Measurements from ENCODE around the gene ATG5. TPM values are rescaled to one million over a fixed set of nuclear protein-coding genes. Genes with fewer than 3 reads are reported as not detected.
"Not testable (repeated sequence)": the region's sequence is repeated elsewhere in the genome, so short reads cannot be mapped to it uniquely, and the experiment has no call there.

ATG5 gene
- polyA plus RNA-seq, 4 donors: 40.6 to 60.4 (median 50.0) TPM

DNA sequence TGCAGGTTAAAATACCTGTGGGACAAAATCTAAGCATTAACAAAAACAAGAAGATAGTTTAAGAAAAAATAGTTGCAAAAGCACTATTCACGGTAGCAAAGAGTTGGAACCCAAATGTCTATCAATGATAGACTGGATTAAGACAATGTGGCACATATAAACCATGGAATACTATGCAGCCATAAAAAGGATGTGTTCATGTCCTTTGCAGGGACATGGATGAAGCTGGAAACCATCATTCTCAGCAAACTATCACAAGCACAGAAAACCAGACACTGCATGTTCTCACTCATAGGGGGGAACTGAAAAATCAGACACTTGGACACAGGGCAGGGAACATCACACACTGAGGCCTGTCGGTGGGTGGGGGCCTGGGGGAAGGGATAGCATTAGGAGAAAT lies 65.8 kb downstream of the ATG5 start:
- not testable (repeated sequence) for DNase-seq (ENCODE audit: low read depth in 4 of 4, low spot score in 3 of 4)

DNA sequence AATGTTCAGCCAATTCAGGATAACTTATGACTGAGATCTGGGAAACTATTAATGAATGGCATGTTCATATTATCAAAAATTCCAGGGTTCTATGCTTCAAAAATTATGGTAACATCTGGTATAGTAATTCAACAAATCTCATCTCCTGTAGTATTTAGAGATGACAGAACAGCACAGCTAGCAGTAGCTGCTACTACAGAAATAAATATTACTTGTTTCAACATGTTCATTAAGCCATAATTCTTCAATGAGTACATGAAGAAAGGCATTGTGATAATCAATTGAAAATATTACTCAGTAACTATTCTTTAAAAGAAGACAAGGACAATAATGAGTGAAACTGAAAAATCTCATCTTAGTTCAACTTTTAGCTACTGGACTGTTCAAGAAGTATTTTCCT lies 66.8 kb downstream of the ATG5 start:
- DNase-seq (ENCODE audit: low read depth in 4 of 4, low spot score in 3 of 4): no peak

DNA sequence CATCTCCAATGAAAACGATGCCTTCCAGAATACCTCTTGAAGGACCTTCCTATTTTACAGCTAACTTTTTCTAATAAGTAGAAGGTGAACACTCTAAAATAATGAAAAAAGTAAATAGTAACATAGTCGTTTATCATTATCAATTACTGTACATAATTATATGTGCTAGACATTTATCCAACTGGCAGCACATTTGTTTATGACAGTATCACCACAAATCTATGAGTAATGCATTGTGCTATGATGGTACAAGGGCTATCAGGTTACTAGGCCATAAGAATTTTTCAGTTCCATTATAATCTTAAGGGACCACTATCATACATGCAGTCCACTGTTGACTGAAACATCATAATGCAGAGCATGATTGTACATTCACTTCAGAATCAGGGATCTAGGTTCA lies 68.4 kb downstream of the ATG5 start:
- DNase-seq (ENCODE audit: low read depth in 4 of 4, low spot score in 3 of 4): no peak

DNA sequence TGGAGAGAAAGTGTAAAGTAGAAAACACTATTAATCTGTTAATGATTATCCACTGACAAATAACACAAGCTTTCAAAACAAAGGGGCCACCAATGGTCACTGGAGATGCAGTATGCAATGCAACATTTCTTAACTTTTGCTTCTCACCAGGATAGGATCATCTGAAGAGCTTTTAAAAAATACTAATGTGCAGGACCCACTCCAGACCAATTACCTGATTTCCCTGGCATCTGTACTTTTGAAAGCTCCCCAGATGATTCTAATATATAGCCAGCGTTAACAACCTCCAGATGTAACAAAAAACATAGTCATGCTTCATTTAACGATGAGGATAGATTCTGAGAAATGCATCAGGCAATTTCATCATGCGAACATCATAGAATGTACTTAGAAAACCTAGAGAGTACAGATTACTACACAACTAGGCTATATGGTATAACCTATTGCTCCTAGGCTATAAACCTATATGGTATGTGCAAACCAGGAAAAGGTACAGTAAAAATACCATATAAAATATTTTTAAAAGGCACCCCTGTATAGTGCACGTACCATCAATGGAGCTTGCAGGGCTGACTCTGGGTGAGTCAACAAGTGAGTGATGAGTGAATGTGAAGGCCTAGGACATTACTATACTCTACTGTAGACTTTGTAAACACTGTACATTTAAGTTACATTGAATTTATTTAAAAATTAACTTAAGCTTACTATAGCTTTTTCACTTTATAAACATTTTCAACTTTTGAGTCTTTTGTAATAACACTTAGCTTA lies 69.2 kb downstream of the ATG5 start:
- DNase-seq (ENCODE audit: low read depth in 4 of 4, low spot score in 3 of 4): no peak

DNA sequence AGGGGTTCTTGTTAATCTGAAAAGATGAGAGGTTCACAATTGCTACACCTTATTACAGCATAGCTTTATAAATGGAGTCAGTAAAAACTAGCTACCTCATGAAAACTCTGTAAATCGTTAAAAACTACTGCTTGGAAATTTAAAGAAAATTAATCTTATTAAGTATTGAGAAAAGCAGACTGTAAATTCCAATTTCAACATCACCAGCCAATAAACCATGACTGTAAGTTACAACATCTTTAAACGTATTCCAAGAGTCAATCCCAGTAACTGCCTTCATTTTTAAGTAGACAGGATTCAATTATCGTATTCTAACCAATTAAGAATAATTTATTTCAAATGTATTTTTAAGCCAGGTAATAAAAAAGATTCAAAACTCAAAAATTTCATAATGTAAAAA lies 70.3 kb downstream of the ATG5 start:
- no peak for DNase-seq (ENCODE audit: low read depth in 4 of 4, low spot score in 3 of 4)

DNA sequence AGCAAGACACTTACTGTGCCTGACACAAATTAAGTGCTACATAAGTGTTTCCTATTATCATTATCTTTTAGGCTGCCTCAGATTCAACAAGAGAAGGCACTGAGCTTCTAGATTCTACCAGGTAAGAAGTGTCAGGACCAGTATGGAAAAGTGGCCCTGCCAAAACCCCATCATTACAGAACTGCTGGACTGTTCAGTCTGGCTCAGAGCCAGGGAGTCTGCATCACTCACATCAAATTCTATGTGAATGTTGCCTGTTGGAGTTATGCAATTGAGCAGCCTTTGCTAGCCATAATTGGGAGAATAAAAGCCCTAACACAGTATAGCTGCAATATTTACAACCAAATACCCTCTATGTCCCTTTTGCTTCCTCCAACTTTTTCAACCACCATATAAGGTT lies 70.9 kb downstream of the ATG5 start:
- DNase-seq (ENCODE audit: low read depth in 4 of 4, low spot score in 3 of 4): no peak

DNA sequence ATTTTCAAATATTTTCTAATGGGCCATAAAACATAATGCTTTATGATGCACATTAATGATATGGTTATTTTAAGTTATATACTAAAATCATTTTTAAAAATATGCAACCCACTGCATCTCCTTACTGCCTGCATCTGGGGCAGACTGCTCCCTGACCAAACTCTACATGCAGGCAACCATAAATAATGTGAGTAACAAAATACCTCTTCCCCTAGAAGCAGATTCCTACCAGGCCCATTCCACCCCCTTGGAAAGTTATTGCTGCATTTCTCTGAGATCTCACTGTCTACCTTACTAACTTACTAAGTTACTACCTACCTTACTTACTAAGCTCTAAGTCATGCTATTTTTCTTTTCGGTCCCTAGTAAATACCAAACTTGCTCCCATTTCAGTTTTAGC lies 71.8 kb downstream of the ATG5 start:
- no peak for DNase-seq (ENCODE audit: low read depth in 4 of 4, low spot score in 3 of 4)

DNA sequence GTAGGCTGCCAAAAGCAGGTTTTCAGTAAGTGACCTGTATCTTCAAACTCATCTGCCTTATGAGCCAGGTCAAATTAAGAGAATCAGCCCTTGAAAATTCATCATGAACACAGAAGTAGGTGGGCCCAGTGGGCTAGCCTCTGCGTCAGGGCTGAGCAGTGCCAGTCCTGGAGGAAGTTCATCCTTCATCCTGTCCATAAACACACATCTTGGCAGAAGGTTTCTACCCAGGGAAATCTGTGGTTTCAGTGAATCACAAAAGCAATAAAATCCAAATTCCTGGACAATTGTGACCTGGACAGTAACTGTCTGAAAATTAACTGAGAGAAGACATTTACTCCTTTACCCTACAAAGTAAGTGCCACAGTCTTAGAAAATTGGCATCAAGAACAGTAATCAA lies 72.4 kb downstream of the ATG5 start:
- DNase-seq (ENCODE audit: low read depth in 4 of 4, low spot score in 3 of 4): no peak

DNA sequence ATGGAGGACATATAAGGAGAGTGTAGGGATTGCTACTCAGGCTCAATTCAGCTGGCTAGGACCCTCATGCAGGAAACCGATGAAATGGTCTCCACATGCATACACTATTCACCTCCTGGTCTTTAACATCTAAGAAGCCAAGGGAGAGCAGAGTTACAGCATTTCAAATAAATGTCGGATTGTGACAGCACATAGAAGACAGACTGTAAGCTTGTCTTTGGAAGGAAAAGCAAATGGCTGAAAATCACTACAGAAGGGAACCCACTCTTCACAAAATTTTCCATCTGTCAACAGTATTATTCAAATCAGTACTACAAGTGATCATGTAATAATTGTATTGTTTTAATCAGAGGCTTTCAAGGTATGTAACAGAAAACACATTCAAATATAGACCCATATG lies 72.9 kb downstream of the ATG5 start:
- DNase-seq (ENCODE audit: low read depth in 4 of 4, low spot score in 3 of 4): no peak

DNA sequence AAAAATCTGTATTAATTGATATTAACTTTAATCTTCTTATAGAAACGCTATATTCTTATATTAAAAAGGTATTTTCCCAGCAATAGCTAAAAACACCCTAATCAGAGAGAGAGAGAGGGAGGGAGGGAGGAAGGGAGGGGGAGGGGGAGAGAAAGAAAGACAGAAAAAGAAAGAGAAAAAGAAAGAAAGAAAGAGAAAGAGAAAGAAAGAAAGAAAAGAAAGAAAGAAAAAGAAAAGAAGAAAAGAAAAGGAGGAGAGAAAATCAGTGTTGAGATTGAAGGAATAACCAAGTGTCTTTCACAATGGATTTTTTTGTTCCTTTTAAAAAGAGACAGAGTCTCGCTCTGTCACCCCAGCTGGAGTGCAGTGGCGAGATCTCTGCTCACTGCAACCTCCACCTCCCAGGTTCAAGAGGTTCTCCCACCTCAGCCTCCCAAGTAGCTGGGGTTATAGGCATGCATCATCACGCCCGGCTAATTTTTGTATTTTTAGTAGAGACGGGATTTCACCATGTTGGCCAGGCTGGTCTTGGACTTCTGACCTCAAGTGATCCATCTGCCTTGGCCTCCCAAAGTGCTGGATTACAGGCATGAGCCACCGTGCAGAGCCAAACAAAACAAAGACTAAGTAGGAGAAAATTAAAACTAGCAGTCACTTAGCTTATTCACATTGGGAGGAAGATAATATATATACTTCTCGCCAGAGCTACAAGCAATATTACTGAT lies 73.9 kb downstream of the ATG5 start:
- DNase-seq (ENCODE audit: low read depth in 4 of 4, low spot score in 3 of 4): not testable (repeated sequence)

DNA sequence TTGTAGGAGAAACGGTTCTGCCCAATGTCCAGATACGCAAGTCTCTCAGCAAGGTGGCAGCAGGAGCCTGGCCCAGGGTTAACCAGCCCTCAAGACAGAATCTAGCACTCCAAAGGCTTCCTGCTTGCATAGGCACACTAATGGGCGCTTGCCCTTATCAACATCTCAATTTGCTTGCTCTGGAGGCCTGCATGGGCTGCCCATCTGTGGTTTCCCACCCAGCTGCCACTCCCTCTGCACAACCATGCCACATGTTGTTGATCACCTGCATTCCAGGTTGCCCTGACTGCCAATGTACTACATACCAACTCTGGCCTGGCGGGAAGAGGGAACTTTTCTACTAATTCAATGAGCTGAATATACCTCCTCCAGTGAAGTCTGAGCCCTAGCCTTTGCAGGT lies 74.6 kb downstream of the ATG5 start:
- no peak for DNase-seq (ENCODE audit: low read depth in 4 of 4, low spot score in 3 of 4)

DNA sequence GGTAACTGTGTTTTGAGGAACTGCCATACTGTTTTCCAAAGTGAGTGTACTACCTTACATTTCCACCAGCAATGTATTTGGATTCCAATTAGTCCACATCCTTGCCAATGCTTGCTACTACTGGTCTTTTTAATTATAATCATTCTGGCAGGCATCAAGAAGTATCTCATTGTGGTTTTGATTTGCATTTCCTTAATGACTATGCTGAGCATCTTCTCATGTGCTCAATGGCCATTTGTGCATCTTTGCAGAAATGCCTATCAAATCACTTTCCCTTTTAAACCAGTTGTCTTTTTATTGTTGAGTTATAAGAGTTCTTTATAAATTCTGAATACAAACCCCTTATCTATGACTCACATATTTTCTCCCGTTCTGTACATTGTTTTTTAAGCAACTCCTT lies 75.9 kb downstream of the ATG5 start:
- DNase-seq (ENCODE audit: low read depth in 4 of 4, low spot score in 3 of 4): no peak

DNA sequence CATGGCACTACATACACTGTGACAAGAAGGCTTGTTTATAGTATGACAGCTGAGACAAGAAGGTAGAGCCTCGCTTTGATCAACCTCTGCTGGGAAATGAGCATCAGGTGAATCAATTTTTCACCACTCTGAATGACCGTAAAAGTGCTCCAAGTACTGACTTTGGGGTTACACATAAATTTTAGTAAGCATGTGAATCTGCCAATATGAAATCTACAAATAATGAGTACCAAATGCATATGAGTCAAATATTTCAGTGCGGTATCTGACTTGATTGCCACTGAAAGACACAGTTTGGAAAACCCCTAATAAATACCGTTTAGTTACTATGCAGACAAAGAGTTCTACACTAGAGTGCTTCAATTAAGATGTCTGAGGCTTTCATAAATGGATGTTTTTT lies 77.8 kb downstream of the ATG5 start:
- DNase-seq (ENCODE audit: low read depth in 4 of 4, low spot score in 3 of 4): no peak

DNA sequence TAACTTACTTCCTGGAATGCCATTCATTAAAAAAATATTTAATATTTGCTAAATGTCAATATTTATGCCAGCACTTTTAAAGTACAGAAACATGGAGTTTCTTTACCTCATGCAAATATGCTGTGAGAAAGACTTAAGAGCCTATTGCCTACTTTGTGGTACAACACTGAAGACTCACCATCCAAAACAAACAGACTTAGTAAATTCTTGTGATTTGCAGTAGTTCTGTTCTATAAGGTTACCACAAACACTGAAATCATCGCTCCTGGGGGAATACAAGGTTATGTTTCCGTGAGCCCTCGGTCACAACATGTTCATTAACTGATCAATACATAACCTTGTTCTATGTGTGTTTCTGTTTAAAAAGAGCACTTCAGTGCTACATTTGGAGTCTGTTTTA lies 78.3 kb downstream of the ATG5 start:
- no peak for DNase-seq (ENCODE audit: low read depth in 4 of 4, low spot score in 3 of 4)

DNA sequence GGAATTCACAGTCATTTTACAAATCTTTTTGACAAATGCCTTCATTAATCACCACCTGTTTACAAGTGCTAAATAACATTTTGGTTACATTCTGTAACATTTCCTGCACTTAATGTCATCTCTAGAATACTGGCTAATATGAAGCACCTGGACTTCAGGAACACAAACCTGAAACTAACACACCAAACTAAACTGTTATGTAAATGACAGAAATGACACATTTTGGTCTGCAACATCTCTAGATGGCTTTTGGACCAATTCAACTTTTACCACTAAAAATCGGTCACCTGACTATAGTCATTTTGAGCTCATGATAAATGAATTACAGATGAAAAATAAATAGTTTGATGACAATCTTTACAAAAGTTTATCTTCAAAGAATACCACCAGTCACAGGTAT lies 80.6 kb downstream of the ATG5 start:
- DNase-seq (ENCODE audit: low read depth in 4 of 4, low spot score in 3 of 4): no peak

DNA sequence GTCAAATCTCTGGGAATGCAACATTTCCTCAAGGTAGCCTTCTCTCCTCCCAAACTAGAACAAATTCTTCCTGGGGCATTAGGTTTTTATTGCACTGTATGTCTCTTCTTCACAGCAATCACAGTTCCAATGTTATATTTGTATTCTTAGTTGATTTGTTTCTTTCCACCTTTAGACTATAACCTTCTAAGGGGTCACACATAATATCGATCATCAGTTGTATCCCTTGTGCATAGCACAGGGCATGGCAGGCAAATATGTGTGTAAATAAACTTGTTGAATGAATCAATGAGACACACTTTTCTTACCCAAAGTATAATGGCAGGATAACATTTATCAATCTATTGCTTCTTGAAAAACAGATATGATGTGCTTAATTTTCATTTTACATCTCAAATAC lies 81.0 kb downstream of the ATG5 start:
- DNase-seq (ENCODE audit: low read depth in 4 of 4, low spot score in 3 of 4): no peak

DNA sequence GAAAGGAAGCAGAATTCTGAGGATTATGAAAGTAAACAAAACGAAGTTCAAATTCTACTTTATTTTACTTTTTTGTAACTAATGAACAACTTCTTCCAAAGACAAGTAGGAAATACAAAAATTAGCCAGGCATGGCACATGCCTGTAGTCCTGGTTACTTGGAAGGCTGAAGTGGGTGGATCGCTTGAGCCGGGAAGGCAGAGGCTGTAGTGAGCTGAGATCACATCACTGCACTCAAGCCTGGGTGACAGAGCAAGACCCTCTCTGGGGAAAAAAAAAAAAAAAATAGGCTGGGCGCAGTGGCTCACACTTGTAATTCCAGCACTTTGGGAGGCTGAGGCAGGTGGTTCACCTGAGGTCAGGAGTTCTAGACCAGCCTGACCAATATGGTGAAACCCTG lies 82.3 kb downstream of the ATG5 start:
- DNase-seq (ENCODE audit: low read depth in 4 of 4, low spot score in 3 of 4): no peak

DNA sequence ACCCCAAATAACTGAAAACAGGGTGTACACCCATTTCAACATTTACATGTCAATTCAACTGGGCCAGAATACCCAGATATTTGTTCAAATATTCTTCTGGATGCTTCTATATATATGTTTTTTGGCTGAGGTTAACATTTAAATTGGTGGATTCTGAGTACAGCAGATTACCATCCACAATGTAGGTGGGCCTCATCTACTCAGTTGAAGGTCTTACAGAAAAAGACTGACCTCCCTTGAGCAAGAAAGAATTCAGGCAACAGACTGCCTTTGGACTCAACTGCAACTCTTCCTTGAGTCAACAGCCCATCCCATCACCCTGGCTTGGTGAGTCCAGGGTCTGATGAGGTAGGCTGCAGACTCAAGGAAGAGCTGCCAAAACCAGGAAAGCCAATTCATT lies 84.1 kb downstream of the ATG5 start:
- no peak for DNase-seq (ENCODE audit: low read depth in 4 of 4, low spot score in 3 of 4)

DNA sequence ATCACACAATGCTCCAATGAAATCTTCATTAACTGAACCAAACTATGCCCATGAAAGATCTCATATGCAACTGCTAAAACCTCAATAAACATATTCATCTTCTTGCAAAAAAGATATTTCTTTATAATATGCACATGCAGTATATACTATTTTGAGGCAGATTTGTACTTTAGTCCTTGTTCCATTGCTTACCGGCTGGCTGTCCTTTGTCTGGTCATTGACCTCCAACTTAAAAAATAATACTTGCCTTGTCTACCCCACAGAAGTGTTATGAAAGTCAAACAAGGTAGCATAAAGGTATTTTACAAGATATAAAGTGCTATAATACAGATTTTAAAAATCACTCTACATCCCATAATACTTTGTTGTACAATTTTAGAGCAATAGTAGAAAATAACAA lies 88.3 kb downstream of the ATG5 start:
- no peak for DNase-seq (ENCODE audit: low read depth in 4 of 4, low spot score in 3 of 4)

DNA sequence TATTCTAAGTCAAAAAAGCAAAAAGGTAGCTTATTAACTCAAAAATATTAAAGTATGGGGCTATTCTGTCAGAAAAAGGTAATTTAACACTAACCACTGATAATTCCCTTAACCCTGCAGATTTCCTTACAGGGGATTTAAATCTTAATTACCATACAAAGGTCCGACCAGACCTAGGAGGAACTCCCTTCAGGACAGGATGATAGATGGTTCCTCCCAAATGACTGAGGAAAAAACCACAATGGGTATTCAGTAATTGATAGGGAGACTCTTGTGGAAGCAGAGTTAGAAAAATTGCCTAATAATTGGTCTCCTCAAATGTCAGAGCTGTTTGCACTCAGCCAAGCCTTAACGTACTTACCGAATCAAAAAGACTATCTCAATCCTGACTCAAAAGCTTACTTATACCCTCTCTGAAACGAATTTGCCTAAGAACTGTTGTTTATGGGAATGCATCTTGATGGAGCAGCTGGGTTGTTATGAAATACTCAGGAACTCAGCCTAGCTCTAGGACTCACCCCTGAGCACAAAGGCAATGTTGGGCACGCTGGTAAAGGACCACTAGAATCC lies 95.6 kb downstream of the ATG5 start:
- not testable (repeated sequence) for DNase-seq (ENCODE audit: low read depth in 4 of 4, low spot score in 3 of 4)

DNA sequence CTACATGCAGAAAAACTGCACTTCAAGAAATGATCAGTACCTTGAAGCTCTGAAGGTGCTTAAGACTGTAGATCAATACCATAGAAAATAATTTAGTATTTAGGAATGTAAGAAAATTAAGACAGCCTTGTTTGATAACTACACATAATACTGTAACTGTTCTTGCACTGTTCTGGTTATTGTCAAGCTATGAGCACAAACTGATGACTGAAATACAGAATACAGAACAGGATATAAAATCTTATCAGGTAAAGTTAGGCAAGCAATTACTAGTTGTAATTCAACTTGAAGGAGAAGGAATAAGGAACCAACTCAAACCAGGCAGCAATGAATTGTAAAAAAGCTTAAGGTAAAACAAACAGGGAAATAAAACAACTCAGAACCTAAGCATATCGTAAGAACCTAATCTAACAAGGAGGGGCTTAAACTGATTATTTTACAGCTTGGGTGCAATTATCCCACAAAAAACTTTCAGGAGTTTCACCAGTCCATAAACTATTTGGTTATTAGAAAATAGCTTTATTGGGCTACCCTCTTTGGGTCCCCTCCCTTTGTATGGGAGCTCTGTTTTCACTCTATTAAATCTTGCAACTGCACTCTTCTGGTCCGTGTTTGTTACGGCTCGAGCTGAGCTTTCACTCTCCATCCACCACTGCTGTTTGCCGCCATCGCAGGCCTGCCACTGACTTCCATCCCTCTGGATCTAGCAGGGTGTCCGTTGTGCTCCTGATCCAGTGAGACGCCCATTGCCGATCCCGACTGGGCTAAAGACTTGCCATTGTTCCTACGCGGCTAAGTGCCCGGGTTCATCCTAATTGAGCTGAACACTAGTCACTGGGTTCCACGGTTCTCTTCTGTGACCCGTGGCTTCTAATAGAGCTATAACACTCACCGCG lies 97.7 kb downstream of the ATG5 start:
- DNase-seq (ENCODE audit: low read depth in 4 of 4, low spot score in 3 of 4): no peak
